ENCODE data around the gene AFAP1L1. TPM values are rescaled to one million over a fixed set of nuclear protein-coding genes. Genes with fewer than 3 reads are reported as not detected.

The AFAP1L1 gene
- total and polyA plus RNA-seq, 2 of the 13 experiments (the other 11 are each of a cell fraction or from before 2014, with no cell fraction given) = 0.38 to 1.0 TPM

DNA sequence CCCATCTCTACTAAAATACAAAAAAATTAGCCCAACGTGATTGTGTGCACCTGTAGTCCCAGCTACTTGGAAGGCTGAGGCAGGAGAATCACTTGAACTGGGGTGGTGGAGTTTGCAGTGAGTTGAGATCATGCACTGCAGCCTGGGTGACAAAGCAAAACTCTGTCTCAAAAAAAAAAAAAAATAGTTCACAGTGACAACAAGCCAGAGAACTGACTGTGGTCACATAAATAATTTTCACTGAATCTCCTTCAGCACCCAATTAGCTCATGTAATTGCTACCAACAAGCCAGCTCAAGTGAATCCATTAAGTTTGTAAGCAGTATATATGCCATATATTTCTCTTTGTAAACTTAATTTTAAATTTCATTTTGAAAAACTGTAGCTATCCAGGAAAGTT, 14.5 kb upstream of the AFAP1L1 start (continued):
- TF ChIP-seq, protein P1, sequence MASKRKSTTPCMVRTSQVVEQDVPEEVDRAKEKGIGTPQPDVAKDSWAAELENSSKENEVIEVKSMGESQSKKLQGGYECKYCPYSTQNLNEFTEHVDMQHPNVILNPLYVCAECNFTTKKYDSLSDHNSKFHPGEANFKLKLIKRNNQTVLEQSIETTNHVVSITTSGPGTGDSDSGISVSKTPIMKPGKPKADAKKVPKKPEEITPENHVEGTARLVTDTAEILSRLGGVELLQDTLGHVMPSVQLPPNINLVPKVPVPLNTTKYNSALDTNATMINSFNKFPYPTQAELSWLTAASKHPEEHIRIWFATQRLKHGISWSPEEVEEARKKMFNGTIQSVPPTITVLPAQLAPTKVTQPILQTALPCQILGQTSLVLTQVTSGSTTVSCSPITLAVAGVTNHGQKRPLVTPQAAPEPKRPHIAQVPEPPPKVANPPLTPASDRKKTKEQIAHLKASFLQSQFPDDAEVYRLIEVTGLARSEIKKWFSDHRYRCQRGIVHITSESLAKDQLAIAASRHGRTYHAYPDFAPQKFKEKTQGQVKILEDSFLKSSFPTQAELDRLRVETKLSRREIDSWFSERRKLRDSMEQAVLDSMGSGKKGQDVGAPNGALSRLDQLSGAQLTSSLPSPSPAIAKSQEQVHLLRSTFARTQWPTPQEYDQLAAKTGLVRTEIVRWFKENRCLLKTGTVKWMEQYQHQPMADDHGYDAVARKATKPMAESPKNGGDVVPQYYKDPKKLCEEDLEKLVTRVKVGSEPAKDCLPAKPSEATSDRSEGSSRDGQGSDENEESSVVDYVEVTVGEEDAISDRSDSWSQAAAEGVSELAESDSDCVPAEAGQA (IDR thresholded peaks at IDR 0.05; ENCODE audit: low read depth) = no peak
- TF ChIP-seq, protein P1 (CRISPR knock-in tag; IDR thresholded peaks at IDR 0.05; ENCODE audit: borderline replicate concordance) = no peak
- TF ChIP-seq, protein P2, sequence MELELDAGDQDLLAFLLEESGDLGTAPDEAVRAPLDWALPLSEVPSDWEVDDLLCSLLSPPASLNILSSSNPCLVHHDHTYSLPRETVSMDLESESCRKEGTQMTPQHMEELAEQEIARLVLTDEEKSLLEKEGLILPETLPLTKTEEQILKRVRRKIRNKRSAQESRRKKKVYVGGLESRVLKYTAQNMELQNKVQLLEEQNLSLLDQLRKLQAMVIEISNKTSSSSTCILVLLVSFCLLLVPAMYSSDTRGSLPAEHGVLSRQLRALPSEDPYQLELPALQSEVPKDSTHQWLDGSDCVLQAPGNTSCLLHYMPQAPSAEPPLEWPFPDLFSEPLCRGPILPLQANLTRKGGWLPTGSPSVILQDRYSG (CRISPR knock-in tag; IDR thresholded peaks at IDR 0.05) = no peak
- TF ChIP-seq CHCHD3 (CRISPR knock-in tag; IDR thresholded peaks at IDR 0.05) = no peak
- TF ChIP-seq, protein P3, sequence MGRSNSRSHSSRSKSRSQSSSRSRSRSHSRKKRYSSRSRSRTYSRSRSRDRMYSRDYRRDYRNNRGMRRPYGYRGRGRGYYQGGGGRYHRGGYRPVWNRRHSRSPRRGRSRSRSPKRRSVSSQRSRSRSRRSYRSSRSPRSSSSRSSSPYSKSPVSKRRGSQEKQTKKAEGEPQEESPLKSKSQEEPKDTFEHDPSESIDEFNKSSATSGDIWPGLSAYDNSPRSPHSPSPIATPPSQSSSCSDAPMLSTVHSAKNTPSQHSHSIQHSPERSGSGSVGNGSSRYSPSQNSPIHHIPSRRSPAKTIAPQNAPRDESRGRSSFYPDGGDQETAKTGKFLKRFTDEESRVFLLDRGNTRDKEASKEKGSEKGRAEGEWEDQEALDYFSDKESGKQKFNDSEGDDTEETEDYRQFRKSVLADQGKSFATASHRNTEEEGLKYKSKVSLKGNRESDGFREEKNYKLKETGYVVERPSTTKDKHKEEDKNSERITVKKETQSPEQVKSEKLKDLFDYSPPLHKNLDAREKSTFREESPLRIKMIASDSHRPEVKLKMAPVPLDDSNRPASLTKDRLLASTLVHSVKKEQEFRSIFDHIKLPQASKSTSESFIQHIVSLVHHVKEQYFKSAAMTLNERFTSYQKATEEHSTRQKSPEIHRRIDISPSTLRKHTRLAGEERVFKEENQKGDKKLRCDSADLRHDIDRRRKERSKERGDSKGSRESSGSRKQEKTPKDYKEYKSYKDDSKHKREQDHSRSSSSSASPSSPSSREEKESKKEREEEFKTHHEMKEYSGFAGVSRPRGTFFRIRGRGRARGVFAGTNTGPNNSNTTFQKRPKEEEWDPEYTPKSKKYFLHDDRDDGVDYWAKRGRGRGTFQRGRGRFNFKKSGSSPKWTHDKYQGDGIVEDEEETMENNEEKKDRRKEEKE (IDR thresholded peaks at IDR 0.05) = no peak
- TF ChIP-seq, protein P4, sequence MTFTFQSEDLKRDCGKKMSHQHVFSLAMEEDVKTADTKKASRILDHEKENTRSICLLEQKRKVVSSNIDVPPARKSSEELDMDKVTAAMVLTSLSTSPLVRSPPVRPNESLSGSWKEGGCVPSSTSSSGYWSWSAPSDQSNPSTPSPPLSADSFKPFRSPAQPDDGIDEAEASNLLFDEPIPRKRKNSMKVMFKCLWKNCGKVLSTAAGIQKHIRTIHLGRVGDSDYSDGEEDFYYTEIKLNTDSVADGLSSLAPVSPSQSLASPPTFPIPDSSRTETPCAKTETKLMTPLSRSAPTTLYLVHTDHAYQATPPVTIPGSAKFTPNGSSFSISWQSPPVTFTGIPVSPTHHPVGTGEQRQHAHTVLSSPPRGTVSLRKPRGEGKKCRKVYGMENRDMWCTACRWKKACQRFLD (CRISPR knock-in tag; IDR thresholded peaks at IDR 0.05; ENCODE audit: borderline replicate concordance) = no peak
- TF ChIP-seq ZNF615 (CRISPR knock-in tag; IDR thresholded peaks at IDR 0.05; ENCODE audit: borderline replicate concordance) = no peak
- TF ChIP-seq ZNF775 (CRISPR knock-in tag; IDR thresholded peaks at IDR 0.05; ENCODE audit: borderline replicate concordance) = no peak
- no peak for TF ChIP-seq KLF9 (CRISPR knock-in tag; IDR thresholded peaks at IDR 0.05; ENCODE audit: low read depth)

Measured in HepG2 (cell line).